Stromal cell of bone marrow (primary cell): ENCODE results near the gene RETREG1.
A peak's percentile ranks its signal among the peaks of the same experiment; 100 is the strongest.
"Not testable (repeated sequence)": the region's sequence is repeated elsewhere in the genome, so short reads cannot be mapped to it uniquely, and the experiment has no call there.

Experiments
- DNase-seq: peaks from one replicate; pipeline ENCODE4 v3.0.0-alpha.2; 2012; ENCODE audit warnings: low read depth

The RETREG1 gene

GRCh38 chr5:16551628-16552027 lies 65.2 kb downstream of the RETREG1 start:
- DNase-seq: no peak

GRCh38 chr5:16550316-16550952 lies 66.4 kb downstream of the RETREG1 start:
- DNase-seq: no peak

GRCh38 chr5:16549491-16550206 lies 67.1 kb downstream of the RETREG1 start:
- DNase-seq: no peak

GRCh38 chr5:16548812-16549211 lies 68.0 kb downstream of the RETREG1 start:
- no peak for DNase-seq

- no peak for DNase-seq
Measured at GRCh38 chr5:16548115-16548514, 68.7 kb downstream of the RETREG1 start.

GRCh38 chr5:16547200-16547842 lies 69.5 kb downstream of the RETREG1 start:
- no peak for DNase-seq

GRCh38 chr5:16546732-16547131 lies 70.1 kb downstream of the RETREG1 start:
- DNase-seq: no peak

- DNase-seq: no peak
Measured at GRCh38 chr5:16544607-16545374, 72.0 kb downstream of the RETREG1 start.

GRCh38 chr5:16543206-16543605 lies 73.6 kb downstream of the RETREG1 start:
- peak; percentile 41 for DNase-seq

- no peak for DNase-seq
Measured at GRCh38 chr5:16542236-16542635, 74.6 kb downstream of the RETREG1 start.

GRCh38 chr5:16541592-16541991 lies 75.2 kb downstream of the RETREG1 start:
- not testable (repeated sequence) for DNase-seq

GRCh38 chr5:16540421-16540820 lies 76.4 kb downstream of the RETREG1 start:
- DNase-seq: peak; percentile 80

GRCh38 chr5:16539169-16539666 lies 77.6 kb downstream of the RETREG1 start:
- peak; percentile 88 for DNase-seq

- DNase-seq: no peak
Measured at GRCh38 chr5:16538006-16538405, 78.8 kb downstream of the RETREG1 start.

- DNase-seq: no peak
Measured at GRCh38 chr5:16536818-16537217, 80.0 kb downstream of the RETREG1 start.

- no peak for DNase-seq
Measured at GRCh38 chr5:16536246-16536645, 80.6 kb downstream of the RETREG1 start.

- DNase-seq: no peak
Measured at GRCh38 chr5:16534280-16534679, 82.5 kb downstream of the RETREG1 start.

GRCh38 chr5:16531063-16531648 lies 85.6 kb downstream of the RETREG1 start:
- DNase-seq: no peak

GRCh38 chr5:16529306-16529705 lies 87.5 kb downstream of the RETREG1 start:
- no peak for DNase-seq

- no peak for DNase-seq
Measured at GRCh38 chr5:16528382-16529110, 88.3 kb downstream of the RETREG1 start.

GRCh38 chr5:16525651-16526050 lies 91.1 kb downstream of the RETREG1 start:
- DNase-seq: no peak
